ENCODE measurements around the gene HHIPL1.

The HHIPL1 gene

DNA sequence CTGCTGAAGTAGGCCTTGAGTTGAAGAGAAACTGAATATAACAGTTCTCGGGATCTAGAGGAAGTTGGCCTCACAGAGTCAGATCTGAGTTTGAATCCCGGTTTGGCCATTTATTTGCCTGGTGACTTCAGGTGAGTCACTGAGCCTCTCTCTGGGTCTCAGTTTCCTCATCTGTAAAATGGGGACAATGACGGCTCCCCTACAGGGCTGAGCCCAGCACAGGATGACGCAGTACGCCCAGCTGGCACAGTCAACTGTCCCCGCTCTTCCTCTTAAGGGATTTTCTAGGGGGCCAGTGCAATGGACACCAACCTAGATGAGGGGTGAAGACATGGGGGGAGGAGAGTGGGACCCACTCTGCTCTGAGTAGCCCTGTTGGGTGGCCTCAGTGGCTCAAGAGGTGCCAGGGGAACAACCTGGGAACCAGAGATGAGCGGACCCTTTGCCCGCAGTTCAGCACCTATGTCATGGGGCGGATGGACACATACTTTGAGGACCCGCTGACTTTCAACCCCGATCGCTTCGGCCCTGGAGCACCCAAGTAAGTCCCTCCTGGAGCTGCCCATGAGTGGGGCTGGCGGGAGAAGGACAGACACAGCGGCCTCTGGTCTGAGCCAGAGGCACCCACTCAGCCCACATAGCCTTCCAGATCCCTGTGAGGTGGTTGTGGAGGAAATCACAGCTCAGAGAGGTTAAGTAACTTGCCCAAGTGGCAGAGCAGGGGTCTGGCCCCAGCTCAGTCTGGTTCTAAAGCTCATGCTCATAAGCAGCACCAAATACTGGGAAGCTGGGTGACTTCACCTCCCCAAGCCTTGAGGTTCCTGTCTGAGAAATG, 80.2 kb downstream of the HHIPL1 start:
- Histone ChIP-seq H3K9ac (ENCODE audit: low read length) (no peak overlapping the region), H3K27me3 (ENCODE audit: control insufficient read depth, insufficient read depth, low read length) (no peaks in the 10 kb centered on the region), H3K4me1 (ENCODE audit: control insufficient read depth, insufficient read depth, low read length) (no peaks in the 10 kb centered on the region), H3K4me3 (ENCODE audit: low read length) (no peak overlapping the region), H3K27ac (ENCODE audit: low read depth, low read length) (no peak overlapping the region), H3K36me3 (ENCODE audit: control insufficient read depth, insufficient read depth, low read length) (no peaks in the 10 kb centered on the region)

DNA sequence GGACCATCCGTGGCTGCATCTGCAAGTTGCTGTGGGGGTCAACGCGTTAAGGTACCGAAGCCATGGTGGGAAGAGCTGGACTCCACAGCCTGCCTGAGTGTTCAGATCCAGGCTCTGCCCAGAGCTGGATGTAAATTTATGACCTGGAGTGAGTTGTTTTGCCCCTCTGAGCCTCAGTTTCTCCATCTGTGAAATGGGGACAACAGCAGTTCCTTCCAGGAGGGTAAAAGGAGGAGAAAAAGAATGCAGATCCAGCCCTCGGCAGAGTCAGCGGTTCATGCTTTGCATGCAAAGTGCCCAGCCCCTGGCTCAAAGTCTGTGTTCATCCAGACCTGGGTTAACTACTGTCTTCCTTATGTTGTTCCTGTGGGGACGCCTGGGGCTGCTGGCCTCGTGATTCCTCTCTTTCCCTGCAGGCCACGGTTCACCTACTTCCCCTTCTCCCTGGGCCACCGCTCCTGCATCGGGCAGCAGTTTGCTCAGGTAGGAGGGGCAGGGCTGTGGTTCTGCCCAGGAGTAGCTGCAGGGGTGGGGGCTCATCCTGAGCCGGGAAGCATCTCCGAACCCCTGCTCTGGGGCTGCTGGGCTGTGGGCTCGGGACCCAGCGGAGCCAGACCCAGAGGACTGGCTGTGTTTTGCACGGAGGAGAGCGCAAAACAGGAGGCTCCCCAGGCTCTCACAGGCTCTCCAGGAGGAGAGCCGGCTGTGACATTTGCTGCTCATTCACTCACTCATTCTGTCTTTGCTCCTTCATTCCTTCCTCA, 81.0 kb downstream of the HHIPL1 start:
- Histone ChIP-seq H3K9ac (ENCODE audit: low read length) (no peak overlapping the region), H3K36me3 (ENCODE audit: control insufficient read depth, insufficient read depth, low read length) (no peaks in the 10 kb centered on the region), H3K27me3 (ENCODE audit: control insufficient read depth, insufficient read depth, low read length) (no peaks in the 10 kb centered on the region), H3K27ac (ENCODE audit: low read depth, low read length) (no peak overlapping the region), H3K4me1 (ENCODE audit: control insufficient read depth, insufficient read depth, low read length) (peaks cover 5% of the 10 kb centered on the region), H3K4me3 (ENCODE audit: low read length) (no peak overlapping the region)

DNA sequence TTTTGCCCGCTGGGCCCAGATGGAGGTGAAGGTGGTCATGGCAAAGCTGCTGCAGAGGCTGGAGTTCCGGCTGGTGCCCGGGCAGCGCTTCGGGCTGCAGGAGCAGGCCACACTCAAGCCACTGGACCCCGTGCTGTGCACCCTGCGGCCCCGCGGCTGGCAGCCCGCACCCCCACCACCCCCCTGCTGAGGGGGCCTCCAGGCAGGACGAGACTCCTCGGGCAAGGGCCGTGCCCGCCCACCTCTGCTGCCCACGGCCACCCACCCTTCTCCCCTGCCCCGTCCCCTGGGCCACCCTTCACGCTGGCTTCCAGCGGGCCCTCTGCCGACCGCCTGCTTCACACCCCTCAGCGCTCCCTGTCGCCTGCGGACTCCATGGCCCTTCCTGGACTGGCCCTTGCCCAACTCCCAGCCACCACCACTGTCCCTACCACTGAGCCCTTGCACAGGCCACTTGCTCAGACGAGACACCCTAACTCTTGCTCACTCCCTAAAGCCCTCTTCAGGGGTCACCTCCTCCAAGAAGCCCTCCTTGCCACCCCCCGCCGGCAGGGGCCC, 81.7 kb downstream of the HHIPL1 start:
- Histone ChIP-seq H3K36me3 (ENCODE audit: control insufficient read depth, insufficient read depth, low read length) (no peaks in the 10 kb centered on the region), H3K27me3 (ENCODE audit: control insufficient read depth, insufficient read depth, low read length) (no peaks in the 10 kb centered on the region), H3K27ac (ENCODE audit: low read depth, low read length) (no peak overlapping the region), H3K4me1 (ENCODE audit: control insufficient read depth, insufficient read depth, low read length) (peaks cover 7% of the 10 kb centered on the region), H3K9ac (ENCODE audit: low read length) (no peak overlapping the region), H3K4me3 (ENCODE audit: low read length) (no peak overlapping the region)

DNA sequence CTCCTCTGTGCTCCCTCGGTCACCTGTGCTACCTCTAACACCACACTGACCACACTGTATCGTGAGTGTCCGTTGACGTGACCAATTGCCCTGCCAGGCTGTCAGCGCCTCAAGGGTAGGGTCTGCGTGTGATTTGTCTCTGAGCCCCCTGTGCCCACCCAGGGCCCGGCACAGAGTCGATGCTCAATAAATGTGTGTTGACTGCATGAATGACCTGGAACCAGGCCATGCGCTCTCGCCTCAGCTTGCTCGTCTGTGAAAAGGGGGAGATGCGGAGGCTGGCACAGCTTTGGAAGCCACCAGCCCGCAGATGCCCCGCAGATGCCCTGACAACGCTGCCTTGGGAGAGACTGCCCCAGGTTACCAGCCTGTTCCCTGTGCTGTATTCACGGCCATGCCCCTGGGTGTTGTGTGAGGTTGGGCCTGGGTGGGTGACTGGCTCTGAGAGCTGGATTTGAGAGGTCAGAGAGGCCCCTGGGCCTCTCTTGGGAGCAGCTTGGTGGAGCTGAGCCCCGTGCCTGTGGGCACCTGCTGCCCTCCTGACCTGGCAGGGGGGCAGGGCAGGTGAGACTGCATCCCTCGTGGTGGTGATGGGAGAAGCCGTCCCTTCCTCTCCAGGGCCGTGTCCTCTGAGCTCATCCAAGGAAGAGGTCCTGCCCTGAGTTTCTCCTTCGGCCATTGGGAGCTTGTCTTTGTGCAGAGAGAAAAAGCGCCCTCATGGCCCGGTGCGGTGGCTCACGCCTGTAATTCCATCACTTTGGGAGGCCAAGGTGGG, 82.4 kb downstream of the HHIPL1 start:
- H3K36me3 ChIP-seq (ENCODE audit: control insufficient read depth, insufficient read depth, low read length), result no peaks in the 10 kb centered on the region
- H3K9ac ChIP-seq (ENCODE audit: low read length), result no peak overlapping the region
- H3K4me3 ChIP-seq (ENCODE audit: low read length), result no peak overlapping the region
- H3K27ac ChIP-seq (ENCODE audit: low read depth, low read length), result no peak overlapping the region
- H3K4me1 ChIP-seq (ENCODE audit: control insufficient read depth, insufficient read depth, low read length), result peaks cover 7% of the 10 kb centered on the region
- no peaks in the 10 kb centered on the region for H3K27me3 ChIP-seq (ENCODE audit: control insufficient read depth, insufficient read depth, low read length)

DNA sequence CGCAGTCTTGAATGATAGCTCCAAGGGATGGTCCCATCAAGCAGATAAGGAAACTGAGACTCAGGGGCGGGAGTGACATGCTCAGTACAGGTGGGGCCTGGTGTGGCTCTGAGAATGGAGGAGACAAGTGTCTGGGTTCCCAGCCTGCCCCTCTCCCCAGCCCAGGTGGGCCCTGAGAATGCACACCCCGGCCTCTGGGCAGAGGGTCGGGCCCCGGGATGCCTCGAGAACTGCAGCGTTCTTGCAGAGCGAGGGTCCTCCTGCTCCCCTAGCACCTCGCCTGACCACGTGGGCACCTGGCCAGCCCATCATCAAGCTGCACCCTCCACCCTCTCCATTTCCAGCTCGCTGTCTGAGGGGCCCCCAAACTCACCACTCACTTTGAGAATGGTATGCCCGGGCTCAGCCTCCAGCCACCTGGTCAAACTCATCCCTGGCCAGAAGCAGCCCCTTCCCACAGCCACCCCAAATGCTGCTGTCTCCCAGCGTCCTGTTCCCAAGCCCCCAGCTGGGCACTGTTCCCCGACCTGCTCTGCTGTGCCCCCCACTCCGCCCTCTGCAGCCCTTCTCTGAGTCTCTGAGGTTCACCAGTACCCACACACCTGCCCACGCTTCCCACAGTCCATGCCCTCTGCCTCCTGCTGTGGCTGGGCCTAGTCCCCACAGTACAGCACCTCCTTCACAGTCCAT, 83.4 kb downstream of the HHIPL1 start:
- H3K4me1 ChIP-seq (ENCODE audit: control insufficient read depth, insufficient read depth, low read length), result peaks cover 7% of the 10 kb centered on the region
- no peak overlapping the region for H3K9ac ChIP-seq (ENCODE audit: low read length)
- H3K27me3 ChIP-seq (ENCODE audit: control insufficient read depth, insufficient read depth, low read length), result no peaks in the 10 kb centered on the region

DNA sequence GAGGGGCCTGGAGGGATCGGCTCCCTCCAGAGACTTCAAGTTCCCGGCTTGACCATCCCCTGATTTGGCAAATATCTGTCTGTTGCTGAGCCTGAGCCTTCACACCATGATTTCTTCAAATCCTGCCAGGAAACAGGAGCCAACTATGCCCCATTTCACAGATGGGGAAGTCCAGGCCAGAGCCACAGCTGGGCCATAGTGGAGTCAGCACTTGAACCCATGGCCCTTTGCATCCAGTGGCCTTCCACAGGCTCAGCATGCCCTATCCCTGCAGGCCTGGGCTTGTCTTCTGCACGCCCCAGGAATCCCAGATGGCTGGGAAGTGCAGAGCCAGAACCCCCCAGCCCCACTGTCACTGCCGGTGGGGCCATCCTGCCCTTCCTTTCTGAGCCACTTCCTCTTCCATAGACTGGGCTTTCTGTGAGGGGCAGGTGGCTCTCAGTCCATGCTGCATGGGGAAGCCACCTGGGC, 84.1 kb downstream of the HHIPL1 start:
- Histone ChIP-seq H3K9ac (ENCODE audit: low read length) (no peak overlapping the region), H3K36me3 (ENCODE audit: control insufficient read depth, insufficient read depth, low read length) (no peaks in the 10 kb centered on the region), H3K4me3 (ENCODE audit: low read length) (no peak overlapping the region), H3K27me3 (ENCODE audit: control insufficient read depth, insufficient read depth, low read length) (no peaks in the 10 kb centered on the region), H3K4me1 (ENCODE audit: control insufficient read depth, insufficient read depth, low read length) (peaks cover 7% of the 10 kb centered on the region), H3K27ac (ENCODE audit: low read depth, low read length) (no peak overlapping the region)

More for the DNA sequence above, 83.4 kb downstream of the HHIPL1 start:
- no peaks in the 10 kb centered on the region for H3K36me3 ChIP-seq (ENCODE audit: control insufficient read depth, insufficient read depth, low read length)
- H3K27ac ChIP-seq (ENCODE audit: low read depth, low read length), result no peak overlapping the region
- H3K4me3 ChIP-seq (ENCODE audit: low read length), result no peak overlapping the region
